ENCODE data around the gene SSC5D.
"Not testable (repeated sequence)": the region's sequence is repeated elsewhere in the genome, so short reads cannot be mapped to it uniquely, and the experiment has no call there.

Gene SSC5D

GRCh38 chr19:55488986-55489710 lies 912 bp downstream of the SSC5D start:
- peak; percentile 33 for DNase-seq

DNA sequence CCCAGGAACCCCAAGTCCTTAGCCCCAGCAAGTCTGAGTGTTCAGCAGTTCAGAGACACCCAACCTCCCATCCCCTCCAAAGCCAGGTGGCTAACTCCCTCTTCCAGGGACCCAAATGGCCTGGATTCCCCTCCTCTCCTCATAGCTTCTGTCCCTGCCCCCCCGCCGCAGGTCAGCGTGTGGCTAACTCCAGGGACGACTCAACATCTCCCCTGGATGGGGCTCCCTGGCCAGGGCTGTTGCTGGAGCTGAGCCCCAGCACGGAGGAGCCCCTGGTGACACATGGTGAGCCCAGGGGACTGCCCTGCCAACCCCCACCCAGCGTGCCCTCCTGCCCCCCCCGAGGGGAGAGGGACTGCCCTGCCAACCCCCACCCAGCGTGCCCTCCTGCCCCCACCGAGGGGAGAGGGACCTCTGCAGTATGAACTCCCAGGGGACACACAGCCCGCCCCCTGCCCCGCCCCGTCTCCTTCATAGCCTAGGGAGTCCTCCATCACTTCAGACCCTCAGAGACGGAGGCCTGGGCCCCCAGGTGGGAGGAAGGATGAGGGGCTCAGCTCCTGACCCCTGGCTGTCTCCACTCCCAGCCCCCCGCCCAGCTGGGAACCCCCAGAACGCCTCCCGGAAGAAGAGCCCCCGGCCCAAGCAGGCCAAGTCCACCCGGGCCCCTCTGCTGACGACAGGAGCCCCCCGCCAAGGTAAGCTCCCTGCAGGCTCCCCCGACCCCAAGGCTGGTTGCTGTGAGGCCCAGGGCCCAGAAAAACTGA lies 1.7 kb downstream of the SSC5D start:
- DNase-seq: no peak

- DNase-seq: peak; percentile 27
Measured at GRCh38 chr19:55490478-55491432, 2.5 kb downstream of the SSC5D start.

- DNase-seq: no peak
Measured at GRCh38 chr19:55491546-55492360, 3.5 kb downstream of the SSC5D start.

GRCh38 chr19:55492362-55492944 lies 4.2 kb downstream of the SSC5D start:
- no peak for DNase-seq

DNA sequence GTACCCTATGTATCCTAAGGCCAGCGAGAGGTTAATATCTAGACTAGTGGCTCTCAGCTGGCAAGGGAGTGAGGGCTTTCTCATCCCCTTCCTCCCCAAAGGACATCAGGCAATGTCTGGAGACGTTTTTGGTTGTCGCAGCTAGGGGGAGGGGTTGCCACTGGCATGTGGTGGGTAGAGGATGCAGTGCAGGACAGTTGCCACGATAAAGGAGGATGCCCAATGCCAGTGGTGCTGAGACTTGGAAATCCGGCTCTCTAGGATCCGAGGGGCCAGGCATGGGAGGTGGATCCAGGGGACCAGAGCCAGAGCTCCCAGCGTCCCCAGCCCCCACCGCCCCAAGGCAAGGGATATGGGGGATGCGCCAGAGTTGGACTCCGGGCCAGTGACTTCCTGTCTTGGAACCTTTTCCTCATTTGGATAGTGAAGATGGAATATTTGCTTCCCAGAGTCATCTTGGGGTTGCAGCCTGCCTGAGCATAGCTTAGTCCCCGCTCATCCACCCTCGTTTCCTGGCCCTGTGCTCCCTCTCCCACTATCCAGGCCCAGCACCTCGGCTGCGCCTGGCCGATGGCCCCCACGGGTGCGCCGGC lies 4.9 kb downstream of the SSC5D start:
- peak; percentile 36 for DNase-seq

GRCh38 chr19:55493645-55494171 lies 5.5 kb downstream of the SSC5D start:
- DNase-seq: no peak

DNA sequence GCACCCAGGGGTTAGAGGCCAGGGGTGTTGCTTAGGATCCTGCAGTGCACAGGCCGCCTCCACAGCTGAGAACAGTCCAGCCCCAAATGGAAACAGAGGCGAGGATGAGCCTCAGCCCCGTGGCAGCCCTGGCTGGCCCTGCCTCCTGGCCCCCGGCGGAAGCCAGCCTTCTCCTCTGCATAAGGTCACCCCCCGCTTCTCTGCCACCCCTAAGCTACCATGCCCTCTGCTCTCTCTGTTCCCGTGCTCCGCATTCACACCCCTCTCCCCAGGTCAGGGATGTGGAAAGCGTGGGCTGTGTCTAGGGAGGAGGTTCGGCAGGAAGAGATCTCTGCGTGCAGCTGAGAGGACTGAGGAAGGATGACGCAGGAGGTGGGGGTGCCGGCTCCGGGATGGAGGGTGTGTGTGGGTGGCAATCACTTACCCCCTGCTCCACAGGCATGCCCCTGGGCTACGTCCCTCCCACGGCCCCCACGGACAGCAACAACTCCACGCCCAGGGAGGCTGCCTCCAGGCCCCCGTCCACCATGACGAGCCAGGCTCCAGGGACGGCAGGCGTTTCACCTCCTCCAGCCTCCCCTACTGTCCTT lies 6.0 kb downstream of the SSC5D start:
- peak; percentile 61 for DNase-seq

GRCh38 chr19:55495646-55496349 lies 7.6 kb downstream of the SSC5D start:
- DNase-seq: no peak

DNA sequence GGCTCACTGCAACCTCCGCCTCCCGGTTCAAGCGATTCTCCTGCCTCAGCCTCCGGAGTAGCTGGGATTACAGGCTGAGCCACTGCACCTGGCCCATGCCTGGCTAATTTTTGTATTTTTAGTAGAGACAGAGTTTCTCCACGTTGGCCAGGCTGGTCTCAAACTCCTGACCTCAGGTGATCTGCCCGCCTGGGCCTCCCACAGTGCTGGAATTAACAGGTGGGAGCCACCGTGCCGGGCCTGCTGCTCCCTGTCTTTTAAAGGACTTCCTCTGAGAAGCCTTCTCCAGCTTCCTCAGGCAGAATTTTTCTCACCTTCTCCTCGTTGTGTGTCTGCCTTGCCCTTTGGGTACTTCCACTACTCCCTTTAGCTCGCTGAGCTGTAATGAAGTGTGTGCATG lies 8.6 kb downstream of the SSC5D start:
- not testable (repeated sequence) for DNase-seq

DNA sequence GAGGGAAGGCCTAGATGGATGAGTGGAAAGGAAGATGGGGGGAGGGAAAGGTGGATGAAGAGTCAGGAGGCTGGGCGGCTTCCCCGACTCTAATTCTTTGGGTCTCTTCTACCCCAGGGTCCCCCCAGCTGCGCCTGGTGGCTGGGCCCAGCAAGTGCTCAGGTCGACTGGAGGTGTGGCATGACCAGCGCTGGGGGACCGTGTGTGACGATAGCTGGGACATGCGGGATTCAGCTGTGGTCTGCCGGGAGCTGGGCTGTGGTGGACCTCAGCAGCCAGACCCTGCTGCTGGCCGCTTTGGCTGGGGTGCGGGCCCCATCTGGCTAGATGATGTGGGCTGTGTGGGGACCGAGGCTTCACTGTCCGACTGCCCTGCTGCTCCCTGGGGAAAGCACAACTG lies 9.5 kb downstream of the SSC5D start:
- DNase-seq: no peak

DNA sequence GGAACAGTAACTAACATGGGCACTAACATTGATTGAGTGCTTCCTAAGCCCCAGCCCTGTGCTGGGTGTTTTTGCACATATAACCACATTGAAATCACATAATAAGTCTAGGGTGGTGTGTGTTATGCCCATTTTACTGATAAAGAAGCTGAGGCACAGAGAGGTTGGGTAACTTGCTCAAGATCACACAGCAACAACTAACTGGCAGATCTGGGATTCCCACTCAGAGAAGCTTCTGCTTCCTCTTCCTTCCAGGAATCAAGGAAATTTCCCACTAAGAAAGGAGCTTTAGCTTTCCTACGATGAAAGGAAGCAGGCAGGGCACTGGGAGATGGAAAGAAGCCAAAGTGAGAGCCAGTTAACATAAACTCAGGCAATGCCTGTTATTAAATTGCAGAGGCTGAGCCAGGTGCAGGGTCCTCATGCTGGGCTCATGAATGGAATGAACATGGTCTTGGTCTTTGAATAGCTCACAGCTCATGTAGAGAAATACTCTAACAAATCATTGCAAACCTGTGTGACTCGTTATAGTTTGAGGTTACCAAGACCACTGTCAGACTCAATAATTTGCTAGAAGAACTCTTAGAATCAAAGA lies 10.1 kb downstream of the SSC5D start:
- no peak for DNase-seq

GRCh38 chr19:55500368-55500952 lies 12.2 kb downstream of the SSC5D start:
- DNase-seq: no peak

DNA sequence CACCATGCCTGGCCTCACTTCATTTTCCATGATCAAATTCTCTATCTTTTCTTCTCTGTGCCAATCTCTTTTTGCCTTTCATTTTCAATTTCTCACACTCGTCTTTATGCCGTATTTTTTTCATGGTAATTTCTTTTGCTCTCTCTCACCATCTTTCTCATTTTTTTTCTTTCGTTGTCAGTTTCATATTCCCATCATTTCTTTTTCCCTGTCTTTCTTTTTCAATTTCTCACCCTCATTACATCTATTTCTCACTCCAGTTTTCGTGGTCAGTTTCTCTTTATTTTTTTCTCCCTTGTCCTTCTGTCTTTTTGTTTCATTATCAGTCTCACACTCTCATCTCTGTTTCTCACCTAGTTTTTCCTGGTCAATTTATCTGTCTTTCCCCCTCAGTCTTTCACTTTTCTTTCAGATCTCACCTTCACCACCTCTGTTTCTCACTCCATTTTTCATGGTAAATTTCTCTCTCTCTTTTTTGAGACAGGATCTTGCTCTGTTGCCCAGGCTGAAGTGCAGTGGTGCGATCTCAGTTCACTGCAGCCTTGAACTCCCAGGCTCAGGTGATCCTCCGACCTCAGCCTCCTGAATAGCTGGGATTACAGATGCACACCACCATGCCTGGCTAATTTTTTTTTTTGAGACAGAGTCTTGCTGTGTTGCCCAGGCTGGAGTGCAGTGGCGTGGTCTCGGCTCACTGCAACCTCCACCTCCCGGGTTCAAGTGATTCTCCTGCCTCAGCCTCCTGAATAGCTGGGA lies 14.1 kb downstream of the SSC5D start:
- no peak for DNase-seq

DNA sequence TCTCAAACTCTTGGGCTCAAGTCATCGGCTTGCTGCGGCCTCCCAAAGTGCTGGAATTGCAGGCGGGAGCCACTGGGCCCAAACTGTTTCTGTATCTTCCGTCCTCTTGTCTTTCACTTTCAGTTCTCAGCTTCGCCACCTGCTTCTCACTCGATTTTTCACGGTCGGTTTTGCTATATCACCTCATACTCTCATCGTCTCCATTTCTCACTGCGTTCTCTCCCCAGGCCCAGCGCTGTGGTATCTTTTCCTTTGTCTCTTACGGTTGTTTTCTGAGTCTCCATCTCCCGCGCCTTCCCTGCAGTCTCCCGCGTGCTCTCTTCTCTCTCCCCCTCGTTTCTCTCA lies 14.9 kb downstream of the SSC5D start:
- DNase-seq: no peak

GRCh38 chr19:55503502-55504251 lies 15.4 kb downstream of the SSC5D start:
- DNase-seq: peak; percentile 90

DNA sequence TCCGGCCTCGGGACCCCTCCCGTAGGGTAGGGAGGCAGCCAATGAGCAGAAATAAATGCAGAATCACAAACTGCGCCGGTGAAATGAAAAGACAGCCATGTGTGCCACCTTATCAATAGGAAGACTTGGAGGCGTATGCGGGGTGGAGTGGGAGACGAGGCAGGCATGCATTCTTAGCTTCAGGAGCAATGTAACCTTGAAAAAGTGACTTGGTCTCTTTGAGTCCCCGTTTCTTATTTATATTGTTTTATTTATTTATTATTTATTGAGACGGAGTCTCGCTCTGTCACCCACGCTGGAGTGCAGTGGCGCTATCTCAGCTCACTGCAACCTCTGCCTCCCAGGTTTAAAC lies 16.0 kb downstream of the SSC5D start:
- no peak for DNase-seq

- no peak for DNase-seq
Measured at GRCh38 chr19:55504981-55505380, 16.7 kb downstream of the SSC5D start.
